NOMO-1 (cell line): ENCODE data around the gene CYFIP1.

Experiments
- DNase-seq, 2 experiments: peaks; one replicate each; lab custom pipeline; 2025; ENCODE audit not compliant: unreplicated experiment in 2 of 2; lab: John Stamatoyannopoulos, UW

The CYFIP1 gene

DNA sequence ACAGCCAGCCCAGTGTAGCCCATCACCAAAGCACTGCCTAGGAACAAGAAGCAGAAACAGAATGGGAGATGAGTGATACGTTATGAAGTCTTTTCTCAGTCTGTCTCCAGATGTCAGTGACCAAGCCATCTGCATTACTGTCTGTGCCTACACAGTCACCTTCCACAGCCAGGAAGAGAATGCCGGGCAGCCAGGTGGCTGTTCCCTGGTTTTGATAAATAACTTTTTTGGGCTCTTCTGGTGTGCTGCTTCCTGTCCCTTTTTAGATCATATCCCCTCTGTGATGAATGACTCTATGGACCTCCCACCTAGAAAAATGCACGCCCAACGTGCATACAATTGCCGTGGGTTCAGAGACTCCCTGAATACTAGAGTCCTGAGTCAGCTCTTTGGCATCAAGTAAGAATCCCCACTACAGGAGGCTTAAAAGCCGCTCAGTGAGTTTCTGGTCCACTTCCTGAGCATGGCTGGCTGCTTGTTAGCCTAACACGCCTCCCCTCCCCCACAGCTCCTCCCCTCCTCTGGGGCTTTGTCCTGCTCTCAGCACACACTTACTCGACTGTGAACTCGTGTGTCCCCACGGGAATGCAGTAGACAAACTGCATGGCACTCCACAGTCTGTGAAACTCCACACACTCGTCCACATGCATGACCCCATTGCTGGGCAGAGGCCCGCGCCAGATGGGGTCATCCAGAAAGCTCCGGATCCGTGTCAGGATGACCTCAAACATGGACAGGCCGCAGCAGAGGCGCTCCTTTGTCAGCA lies 107.0 kb downstream of the CYFIP1 start:
- DNase-seq: no peak

DNA sequence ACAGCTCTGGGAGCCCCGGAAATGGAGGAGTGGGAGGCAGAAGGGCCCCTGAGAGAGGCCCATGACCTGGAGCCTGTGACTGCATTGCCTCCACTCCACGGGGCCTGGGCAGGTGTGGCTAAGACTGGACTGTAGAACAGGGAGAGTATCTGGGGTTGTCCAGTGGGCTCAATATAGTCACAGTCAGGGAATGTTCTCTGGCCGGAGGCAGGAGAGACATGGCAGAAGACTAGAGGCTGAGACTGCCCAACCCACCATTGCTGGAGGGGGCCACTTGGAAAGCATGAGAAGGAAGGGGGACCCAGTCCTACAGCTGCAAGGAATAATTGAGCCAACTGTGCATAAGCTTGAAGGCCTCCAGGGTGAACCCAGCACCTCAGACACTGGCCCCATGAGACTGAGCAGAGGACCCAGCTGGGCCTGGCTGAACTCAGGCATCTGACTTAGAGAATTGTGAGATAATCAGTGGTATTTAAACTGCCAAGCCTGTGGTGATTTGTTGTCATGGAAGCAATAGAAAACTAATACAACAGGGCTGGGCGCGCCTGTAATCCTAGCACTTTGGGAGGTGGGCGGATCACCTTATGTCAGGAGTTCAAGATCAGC lies 108.6 kb downstream of the CYFIP1 start:
- no peak for DNase-seq

DNA sequence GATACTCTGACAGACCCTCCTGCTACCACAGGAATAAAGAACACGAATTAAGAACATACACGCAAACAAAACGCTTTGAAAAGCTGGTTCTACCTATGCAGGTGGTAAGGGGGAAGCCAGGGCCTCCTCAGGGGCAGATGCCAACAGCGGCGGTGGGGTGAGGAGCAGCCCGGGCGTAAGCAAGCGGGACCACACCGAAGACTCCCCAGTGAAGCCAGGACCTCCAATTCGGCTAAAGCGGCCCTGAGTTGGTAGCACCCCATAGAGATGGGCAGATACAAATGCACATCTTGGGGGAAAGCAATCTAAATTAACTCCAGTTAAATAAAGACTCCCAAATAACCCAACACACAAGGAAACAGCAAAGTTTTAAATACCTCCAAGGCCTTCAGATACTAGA lies 109.3 kb downstream of the CYFIP1 start:
- no peak for DNase-seq

DNA sequence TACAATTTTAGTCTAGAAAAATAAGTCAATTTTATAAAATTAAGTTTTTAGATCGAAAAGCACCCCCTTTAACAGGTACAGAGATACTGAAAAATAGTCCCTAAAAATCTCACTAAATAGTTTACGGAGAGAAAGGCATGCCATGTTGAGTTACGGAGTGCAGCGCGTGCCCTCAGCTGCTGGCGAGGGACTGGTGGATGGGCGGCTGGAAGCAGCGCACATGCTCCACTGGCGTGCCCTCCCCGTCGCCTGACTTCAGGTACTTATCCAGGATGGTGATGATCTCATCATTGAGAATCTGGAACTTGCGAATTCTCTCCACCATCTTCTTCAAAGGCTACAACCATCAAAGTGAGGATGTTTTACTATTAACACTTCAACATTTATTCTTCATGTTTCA lies 110.3 kb downstream of the CYFIP1 start:
- DNase-seq: no peak

DNA sequence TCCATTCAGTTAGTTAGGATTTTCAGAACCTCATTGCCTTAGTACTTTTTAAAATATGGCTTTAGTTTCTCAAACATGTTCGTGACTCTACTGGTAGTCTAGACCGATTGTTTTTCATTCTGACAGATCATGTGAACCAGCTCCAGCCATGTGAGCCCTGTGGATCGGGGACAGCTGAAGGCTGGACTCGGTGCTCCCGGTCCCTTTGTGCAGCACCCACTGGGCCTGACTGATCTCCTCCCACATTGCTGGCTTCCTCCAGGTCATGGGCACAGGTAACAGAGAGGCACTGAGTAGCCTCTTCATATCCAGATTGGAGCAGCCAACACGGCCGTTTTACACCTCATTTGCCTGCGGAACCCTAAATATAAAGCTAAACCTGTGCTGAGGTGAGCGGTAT lies 111.2 kb downstream of the CYFIP1 start:
- no peak for DNase-seq

DNA sequence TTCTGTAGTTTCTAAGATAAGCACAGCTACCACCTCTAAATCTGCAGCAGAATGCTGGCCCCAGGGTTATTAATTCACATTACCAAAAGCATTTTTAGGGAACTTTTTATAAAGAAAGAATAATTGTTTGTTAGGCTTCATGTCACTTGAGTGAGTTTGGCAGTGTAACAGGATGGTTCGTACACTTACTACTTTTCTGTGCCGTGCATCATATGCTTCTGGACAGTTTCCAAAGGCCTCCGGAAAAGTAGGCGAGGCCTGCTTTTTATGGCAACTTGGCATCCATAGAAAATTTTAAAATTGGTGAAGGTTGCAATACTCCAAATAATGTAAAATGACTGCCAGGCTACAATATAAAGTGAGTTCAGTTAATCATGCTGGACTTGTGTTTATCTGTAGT lies 111.7 kb downstream of the CYFIP1 start:
- DNase-seq: no peak

DNA sequence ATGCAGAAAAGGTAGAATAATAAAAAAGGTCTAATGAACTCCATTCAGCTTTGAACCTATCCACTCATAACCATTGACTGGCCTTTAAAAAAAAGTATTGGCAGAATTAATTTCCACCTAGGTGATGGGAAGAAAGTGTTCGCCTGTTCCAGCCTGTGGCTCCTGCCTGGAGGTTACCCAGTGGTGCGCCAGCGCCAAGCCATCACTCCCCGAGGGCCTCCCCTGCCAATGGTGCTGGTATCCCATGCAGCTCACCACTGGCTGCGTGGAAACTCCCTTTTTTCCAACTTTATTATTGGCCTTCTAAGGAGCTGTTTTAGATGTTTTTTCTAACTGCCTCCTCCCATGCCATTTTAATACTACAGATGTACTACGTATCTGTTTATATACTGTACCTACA lies 112.3 kb downstream of the CYFIP1 start:
- DNase-seq: no peak

DNA sequence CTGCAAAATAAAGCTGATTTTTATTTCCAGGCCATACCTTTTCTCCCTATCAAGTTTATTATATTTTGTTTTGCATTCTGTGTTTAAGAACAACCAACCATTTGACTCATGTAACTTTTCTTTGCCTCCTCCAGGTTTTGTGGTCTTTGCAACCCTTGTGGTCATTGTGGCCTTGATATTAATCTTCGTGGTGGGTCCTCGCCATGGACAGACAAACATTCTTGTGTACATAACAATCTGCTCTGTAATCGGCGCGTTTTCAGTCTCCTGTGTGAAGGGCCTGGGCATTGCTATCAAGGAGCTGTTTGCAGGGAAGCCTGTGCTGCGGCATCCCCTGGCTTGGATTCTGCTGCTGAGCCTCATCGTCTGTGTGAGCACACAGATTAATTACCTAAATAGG lies 114.1 kb downstream of the CYFIP1 start:
- DNase-seq: no peak

DNA sequence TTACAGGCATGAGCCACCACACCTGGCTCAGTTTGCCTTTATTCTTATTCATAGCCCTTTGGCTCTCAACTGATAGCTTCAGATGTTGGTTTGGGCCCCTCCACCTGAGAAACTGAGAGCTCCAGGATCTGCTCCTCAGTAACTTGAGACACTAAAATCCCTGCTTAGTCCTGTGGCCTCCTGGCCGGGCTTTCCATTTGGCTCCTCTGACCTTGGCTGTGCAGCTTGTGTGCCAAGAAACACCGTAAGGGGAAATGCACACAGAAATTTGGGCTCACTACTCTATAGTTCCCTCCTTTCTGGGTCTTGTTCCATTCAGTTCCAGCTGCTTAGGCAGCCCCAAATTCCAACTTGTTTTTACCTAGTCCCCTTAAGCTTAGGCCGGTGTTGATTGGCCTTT lies 116.8 kb downstream of the CYFIP1 start:
- DNase-seq: no peak

DNA sequence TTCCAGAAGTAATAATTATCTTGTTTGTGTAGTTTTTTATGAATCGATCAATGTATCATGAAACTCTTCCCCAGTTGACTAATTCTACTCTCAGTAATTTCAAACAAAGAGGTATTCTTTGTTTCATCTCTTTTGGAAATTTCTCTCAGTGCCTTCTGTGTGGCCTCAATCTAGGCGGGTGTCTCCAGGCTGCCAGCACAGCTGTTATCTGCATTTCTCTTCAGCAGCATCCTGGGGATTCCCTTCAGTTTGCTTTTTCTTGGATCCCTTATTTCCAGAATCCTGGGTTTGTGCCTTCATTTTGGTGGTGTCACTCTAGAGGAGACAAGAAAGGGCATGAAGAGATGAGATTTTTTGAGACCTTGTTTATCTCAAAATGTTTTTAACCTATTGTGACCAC lies 119.0 kb downstream of the CYFIP1 start:
- no peak for DNase-seq

DNA sequence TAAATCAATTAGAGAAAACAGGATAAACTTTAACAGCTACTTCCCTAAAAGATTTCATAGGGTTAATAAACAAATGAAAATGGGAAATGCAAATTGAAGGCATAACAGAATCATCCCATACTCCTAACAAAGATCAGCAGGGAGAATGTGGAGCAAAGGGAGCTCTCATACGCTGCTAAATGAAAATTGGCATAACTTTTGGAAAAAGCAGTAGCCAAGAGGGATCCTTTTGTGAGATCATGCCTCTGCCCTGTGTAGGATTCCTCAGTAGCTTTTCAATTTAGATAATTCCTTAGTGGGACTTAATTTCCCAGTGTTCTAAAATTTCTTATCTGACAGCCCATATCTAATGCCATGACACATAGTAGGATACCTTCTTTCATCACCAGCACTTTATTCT lies 123.5 kb downstream of the CYFIP1 start:
- DNase-seq: no peak

DNA sequence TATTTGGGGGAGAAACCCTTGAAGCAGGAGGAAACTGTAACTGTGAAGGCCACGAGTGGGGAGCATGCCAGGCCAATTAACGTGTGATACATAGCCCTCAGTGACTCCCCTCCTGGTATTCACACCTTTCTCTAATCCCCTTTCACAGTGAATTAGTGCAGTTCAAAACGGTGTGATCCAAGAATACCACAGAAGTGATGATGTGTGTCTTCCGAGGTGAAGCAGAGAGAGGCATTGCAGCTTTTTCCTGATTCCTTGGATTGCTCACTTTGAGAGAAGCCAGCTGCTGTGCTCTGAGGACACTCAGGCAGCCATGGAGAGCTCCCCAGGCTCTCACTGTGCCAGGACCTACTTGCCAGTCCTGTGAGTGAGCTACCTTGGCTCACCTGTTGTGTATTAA lies 124.4 kb downstream of the CYFIP1 start:
- DNase-seq: no peak

DNA sequence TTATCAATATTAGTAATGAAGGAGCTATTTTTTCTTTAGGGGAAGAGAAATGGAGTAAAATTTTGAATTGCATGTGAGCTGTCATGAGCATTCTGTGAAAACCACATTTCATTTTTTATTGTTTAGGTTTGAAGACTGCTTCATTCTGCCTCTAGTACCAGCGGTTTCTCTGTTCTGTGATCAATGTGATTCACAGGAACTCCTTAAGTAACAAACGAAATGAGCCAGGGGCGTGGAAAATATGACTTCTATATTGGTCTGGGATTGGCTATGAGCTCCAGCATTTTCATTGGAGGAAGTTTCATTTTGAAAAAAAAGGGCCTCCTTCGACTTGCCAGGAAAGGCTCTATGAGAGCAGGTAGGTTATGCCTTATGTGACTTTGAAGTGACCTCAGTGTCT lies 128.7 kb downstream of the CYFIP1 start:
- no peak for DNase-seq

DNA sequence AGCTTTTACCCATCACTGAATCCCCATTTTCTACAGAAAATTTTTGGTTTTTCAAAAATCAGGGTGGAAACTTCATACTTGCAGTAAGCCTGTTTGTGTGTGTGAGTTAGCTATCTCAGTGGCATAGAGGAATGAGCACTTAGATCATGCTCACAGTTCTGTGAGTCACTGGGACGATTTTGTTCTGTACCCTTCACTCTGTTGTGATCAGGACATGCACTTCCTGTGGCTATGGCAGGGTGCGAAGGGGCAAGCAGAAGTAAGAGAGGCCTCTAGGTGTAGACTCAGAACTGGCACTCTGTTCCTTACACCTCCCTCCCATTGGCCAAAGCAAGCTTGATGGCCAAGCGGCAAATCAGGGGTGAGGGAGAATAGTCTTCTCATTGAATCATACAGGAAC lies 130.1 kb downstream of the CYFIP1 start:
- no peak for DNase-seq

DNA sequence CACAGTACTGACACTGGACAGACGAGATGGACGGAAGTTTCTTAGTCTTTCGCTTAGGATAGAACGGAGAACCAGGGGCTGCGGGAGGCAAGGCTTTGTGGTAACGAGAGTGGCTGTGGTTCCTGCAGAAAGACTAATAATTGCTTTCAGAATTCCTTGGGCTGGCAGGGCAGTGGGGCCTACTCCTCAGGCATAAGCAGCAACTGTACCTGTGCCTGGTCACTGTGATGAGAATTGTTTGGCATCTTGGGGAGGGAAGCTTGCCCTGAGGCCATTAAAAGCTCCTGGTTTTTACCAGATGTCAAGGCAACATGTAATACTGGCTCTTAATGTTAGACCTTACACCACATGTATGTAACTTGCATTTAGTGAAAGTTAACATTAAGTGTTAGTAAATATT lies 134.1 kb downstream of the CYFIP1 start:
- DNase-seq: no peak

DNA sequence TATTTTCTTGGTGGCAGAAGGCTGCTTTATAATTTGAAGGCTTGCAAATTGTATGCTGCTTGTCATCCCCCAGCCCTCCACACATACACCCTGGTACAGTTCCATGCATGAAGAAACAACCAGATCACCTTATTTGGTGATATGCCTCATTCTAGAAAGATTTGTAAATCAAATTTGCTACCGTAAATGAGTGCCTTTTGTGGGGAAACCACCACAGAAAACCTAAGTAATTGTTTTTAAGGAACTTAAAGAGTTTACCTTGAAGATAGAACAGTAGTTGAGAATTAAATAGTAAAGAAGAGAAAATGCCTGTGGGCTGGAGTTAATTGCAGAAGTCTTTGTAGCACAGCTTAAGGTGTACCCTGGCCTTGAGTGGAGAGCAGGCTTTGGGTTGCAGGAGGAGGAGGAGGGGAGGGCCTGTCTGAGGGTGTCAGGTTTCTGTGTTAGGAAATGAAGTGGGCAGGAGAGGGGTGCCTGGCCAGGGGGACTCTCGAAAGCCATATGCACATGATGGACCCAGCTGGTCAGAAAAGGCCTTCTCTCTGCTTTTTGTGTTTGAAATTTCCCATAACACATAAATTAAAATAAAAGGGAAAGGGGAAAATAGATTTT lies 134.8 kb downstream of the CYFIP1 start:
- DNase-seq: no peak

DNA sequence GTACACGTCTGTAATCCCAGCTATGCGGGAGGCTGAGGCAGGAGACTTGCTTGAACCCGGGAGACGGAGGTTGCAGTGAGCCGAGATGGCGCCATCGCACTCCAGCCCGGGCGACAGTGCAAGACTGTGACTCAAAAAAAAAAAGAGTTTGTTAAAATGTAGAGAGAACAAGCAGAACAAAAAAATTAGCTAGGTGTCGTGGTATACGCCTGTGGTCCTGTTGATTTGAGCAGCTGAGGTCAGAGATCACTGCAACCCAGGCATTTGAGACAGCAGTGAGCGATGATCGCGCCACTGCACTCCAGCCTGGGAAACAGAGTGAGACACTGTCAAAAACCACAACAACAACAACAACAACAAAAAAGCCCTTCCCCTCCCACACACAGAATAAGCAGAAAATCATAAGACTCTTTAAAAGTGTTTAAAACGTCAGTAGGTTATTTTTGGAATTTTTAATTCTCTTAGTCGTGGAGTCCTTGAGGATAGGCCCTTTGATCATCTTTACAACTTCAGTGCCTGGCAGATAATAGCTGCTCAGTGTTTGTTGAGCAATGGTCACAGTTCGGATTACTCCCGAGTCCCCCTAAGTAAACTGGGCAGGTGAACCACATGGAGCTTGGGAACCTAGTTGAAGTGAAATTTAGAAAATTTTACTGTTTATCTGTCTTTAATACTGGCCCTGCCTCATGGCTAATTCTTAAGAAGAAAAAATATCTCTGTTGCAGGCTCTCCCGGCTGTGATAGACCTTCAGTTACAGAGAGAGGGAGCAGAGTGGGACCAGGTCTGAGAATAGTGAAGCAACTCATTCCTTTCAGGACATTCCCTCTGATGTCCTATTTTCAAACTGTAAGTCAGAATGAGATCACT lies 135.5 kb downstream of the CYFIP1 start:
- no peak for DNase-seq

DNA sequence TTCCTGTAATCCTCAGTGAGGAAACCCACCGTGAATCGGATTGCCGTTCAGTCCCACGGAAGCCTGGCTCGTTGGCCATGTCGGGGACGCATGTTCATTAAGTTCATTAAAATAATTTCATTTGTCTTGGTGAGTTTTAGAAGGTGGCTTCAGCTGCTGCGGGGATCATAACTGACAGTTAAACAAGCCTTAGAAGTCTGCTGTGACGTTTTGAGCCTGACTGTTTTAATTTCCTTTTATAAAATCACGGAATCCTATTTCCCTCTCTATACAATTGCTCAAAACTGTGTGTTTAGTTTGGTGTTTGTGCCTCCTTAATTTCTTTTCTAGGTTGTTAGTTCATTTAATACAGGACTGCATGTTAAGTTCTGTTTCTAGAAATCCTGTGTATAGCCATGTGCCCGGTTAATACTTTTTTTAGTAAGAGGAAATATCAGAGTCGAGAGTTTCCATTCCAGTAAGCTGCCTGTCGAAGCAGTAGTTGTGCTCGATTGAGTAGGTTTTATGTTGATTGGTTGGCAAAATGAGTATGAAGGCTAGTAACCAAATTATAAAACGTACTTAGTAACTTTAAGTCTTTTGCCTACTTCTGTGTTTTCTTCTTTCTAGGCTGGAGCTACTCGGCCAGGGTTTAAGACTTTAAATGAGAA lies 141.0 kb downstream of the CYFIP1 start:
- DNase-seq: peak; percentile 1 to 49

DNA sequence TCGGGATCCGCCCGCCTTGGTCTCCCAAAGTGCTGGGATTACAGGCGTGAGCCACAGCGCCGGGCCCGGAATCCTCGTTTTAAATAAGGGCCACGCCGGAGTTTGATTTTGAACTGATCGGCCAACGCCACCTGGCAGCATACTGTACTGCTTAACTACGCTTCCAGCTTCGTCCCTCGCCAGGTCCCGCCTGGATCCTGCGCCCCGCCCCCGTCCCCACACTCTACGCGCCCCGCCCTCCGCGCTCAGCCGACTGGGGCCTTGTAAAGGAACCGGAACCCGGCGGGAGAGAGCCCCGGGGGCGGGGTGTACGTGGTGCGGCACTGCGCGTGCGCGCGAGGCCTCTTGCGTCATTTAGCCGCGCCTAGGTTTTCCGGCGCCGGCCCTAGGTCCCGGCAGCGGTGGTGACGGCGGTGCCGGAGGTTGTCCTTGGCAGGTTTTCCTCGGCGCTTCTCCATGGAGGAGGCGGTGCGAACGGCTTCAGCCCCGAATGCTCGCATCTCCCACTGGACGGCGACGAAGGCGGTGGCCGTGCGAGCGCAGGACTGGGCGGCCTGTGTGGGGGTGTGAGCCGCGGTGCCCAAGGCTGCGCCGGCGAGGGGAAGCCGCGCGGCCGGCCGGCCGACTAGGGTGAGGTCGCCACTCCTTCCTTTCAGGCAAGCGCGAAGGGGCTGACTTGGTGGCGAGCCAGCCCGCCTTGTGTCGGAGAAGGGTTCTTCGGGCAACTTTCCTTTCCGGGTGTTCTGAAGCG lies 141.7 kb downstream of the CYFIP1 start, which contains the start of gene NIPA2:
Gene NIPA2 (plus strand): TSS at position 375 of the 751 bp plus-strand sequence. CDS start 13,066 bp downstream, outside the sequence.
- peak; percentile 97 to 99 for DNase-seq

DNA sequence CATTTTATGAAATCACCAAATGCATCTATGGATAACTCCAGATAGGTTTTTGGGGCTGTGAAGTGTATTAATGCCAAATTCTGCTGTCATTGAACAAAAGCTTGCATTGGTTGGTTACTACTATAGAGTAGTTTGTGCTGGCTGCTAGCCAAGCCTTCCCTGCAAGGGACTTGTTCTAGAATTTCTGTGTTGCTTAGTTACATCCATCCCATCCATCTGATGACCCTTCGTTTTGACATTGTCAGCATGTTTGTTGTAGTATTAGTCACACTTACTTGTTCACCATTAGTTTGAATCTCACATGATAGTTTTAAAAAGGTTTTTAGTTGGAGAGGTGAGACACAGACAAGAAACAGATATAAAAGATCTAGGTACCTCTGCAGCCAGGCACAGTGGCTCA lies 148.7 kb downstream of the CYFIP1 start:
- no peak for DNase-seq
